Stimulated activated CD4-positive, alpha-beta T cell treated with anti-CD3 and anti-CD28 coated beads, Interleukin-1b, Interleukin-23, amount 100 ng/mL, for 24 hours (primary cell): ENCODE results near the gene KIAA1549.

Source experiments
- DNase-seq, 4 experiments: peaks; one replicate each; pipeline ENCODE4 v3.0.0-alpha.2; 2020; ENCODE audit warnings: low read depth in 4 of 4, low spot score in 1 of 4

KIAA1549 gene

DNA sequence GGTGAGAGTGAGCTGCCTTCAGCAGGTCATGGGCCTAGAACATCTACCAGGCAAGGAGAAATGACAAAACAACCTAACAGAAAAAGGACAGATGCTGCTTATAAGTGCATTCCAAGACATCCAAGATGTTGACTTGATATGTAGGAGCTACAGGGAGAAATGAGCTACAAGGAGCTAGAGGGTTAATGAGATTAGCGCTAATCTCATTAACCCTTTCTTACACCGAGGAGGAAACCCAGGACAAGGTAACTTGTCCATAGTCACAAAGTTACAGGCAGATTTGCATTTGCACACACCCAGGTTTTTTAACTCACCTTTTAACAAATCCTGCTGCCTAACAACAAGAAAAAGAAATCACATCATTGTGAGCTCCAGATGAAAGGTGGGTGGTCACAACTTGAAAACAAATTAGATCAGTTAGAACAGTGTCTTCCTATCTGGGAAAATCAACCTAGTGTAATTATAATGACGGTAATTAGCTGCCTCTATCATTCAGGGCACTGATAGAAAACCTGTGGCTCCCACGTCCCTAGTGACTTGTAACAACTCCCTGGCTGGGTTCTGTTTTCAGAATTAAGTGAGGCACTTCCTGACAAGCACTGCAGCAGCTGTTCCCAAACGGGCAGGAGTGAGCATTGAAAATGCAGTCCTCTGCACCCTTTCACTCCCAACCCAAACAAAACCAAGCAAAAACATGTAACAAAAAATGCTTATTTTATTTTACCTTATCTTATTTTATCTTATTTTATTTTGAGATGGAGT, 5.7 kb downstream of the KIAA1549 start:
- DNase-seq, result no peak

- no peak for DNase-seq
Observed at GRCh38 chr7:138974675-138975292, 6.4 kb downstream of the KIAA1549 start.

GRCh38 chr7:138974103-138974502, 7.1 kb downstream of the KIAA1549 start:
- no peak for DNase-seq

DNA sequence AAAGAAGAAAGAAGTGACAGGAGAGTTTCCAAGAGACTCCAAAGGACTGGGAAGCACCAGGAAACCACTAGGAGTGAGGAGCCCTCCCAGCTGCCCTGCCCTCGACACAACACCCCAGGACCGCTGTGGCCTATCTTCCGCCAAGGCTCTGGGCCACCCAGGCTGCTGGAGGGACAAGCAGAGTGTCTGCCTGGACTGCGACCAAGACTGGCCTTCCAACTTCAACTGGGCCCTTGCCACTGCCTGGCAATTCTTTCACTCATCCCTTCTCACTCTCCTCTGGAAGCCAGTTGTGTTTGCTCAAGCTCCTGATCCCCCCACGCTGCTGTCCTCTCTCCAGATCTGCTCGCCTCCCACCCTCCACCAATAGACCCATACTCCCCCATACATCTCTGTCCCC, 10.2 kb downstream of the KIAA1549 start:
- no peak for DNase-seq

- no peak for DNase-seq
Observed at GRCh38 chr7:138970446-138970845, 10.7 kb downstream of the KIAA1549 start.

- no peak for DNase-seq
Observed at GRCh38 chr7:138967159-138967558, 14.0 kb downstream of the KIAA1549 start.

- DNase-seq, result no peak
Observed at GRCh38 chr7:138964624-138965436, 16.4 kb downstream of the KIAA1549 start.

- no peak for DNase-seq
Observed at GRCh38 chr7:138963675-138964074, 17.5 kb downstream of the KIAA1549 start.

DNA sequence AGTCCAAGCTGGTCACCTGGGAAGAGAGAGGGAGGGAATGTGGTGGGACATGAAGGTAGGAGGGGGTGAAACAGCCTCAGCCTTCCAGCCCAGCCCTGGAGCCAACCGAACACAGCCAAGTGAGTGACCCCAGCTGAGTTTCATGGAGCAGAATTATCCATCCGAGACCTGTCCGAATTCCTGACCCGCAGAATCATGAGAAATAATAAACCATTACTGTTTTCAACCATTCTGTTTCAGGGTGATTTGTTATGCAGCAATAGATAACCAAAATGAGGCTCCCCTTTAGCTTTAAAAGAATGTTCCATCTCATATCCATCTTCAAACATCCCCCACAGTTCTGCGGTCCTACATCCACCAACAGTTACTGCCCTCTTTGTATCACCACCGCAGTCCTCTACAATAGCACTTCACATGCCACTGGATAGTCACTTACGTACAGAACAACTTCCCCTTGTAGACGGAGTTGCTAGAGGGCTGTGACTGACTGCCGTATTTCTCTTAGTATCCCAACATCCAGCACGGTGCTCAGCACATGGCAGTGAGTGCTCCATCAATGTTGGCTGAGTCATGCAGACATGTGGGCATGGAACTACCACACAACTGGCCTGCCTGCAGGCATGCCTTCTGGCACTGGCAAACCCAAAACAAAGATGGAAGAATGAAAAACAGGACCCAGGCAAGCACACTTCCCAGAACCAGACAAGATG, 18.5 kb downstream of the KIAA1549 start:
- no peak for DNase-seq

GRCh38 chr7:138961159-138961558, 20.0 kb downstream of the KIAA1549 start:
- DNase-seq, result no peak

GRCh38 chr7:138958391-138958956, 22.7 kb downstream of the KIAA1549 start:
- no peak for DNase-seq

DNA sequence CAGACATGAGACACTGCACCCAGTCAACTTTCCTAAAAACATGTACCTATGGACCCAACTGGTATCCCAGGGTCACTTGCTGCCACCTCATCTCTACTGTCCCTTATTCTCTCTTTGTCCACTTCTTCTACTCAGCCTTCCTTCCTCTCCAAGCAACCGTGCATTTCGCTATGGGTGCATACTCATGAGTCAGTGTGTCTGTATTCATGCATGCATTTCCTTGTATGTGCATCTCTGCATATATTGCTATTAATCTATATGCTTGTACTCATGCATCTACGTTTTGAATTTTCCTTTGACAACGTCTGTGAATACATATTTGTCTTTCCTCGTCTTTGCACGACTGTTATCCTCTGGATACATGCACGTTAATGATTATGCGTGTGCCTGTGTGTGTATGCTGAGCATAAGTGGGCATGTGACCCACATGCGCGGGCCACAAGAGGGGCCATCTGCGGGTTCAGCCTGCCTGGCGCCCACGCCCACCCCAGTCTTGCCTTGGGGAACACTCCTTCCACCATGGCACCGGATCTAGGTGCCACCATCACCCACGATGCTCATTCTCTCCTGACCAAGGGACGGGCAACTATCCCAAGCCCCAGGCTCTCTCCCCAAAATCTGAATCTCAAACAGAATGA, 23.3 kb downstream of the KIAA1549 start:
- no peak for DNase-seq

- DNase-seq, result no peak
Observed at GRCh38 chr7:138957217-138957616, 24.0 kb downstream of the KIAA1549 start.

DNA sequence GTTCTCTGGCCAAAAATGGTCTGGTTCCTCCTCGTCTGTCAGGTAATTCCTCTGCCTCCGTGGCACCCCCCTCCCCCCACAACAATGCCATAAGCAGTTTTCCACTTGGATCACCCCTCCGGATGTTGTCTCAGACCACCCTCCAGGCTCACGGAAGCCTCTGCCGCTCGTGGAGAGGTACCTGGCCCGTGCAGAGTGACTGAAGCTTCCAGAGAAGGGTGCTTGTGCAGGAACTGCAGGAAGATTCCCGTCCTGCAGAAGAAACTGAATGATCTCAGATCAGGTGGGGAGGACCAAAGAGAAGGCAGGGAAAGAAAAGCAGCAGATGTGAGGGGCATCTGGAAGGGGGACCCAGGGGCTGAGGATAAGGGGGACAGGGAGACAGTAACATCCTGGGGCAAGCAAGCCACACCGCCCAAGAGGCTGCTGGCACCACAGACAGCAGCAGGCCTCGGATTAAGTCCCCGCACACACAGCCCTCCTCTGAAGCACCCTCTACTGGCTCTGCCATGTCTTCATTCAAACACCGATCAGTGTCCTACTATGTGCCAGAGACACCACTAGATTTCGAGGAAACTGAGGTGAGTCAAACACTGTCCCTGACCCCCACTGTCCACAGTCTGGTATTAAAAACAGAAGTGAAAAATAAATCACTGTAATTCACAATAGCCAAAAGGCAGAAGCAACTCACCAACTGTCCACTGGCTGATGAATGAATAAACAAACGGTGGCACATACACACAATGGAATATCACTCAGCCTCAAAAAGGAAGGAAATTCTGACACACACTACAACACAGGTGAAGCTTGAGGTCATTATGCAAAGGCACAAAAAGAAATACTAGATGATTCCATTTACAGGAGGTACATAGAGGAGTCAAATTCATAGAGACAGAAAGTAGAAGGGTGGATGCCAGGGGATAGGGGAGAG, 26.4 kb downstream of the KIAA1549 start:
- no peak for DNase-seq

- no peak for DNase-seq
Observed at GRCh38 chr7:138952791-138953190, 28.4 kb downstream of the KIAA1549 start.

DNA sequence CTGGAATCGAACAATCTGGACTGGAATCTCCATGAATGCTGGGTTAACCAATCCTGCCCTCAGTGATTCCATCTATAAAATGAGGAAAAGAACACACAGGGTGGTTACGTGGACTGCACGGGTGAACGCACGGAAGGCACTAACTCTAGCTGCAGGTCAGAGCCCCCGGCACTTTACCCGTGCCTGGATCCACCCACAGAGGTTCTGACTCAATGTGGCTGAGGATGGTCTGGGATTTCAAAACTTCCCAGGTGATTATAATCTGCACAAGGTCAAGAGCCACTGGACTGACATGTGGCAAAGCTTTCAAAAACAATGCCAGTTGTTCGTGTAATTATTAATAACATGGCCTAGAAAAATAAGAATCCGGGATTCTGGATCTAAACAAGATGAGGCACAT, 29.2 kb downstream of the KIAA1549 start:
- DNase-seq, result no peak

- DNase-seq, result no peak
Observed at GRCh38 chr7:138949421-138950088, 31.6 kb downstream of the KIAA1549 start.

DNA sequence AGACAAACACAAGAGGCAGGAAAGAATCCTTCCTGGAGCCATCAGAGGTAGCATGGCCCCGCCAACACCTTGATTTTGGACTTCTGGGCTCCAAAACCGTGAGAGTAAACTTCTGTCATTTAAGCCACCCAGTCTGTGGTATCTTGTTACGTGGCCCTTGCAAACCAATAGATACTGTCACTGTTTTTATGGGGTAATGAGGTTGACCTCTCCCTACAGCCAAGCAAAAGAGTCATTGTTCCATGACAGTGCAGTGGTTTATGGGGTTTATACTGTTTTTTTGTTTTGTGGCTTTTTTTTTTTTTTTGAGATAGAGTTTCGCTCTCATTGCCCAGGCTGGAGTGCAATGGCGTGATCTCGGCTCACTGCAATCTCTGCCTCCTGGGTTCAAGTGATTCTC, 32.8 kb downstream of the KIAA1549 start:
- DNase-seq, result no peak

DNA sequence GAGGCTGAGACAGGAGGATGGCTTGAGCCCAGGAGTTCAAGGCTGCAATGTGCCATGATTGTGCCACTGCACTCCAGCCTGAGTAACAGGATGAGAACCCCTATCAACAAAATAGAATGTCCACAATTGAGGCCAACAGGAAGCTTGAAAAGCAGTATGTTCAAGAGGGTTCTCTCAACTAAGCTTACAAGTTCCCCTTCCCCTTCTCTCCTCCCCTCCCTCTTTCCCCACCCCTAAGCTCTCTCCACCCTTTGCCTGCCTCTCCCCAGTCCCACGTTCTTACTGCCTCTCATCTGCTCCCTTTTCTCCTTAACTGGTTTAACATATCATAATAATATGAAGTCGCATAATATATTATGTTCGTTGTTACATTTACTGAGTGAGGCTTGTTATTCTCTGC, 35.4 kb downstream of the KIAA1549 start:
- DNase-seq, result no peak
